Ascending aorta (tissue), 2 donors: ENCODE results near the gene CYB5R3. TPM values are rescaled to one million over a fixed set of nuclear protein-coding genes. Genes with fewer than 3 reads are reported as not detected.

Experiments
- DNase-seq, 2 donors: peaks; one replicate each; pipeline ENCODE4 v3.0.0-alpha.2; 2019; ENCODE audit warnings: low spot score in 2 of 2
- H3K27ac ChIP-seq, 2 donors: fragments of 200-600 bp; sonication (generic); one replicate each; pipeline ENCODE4 v1.5.1; 2016 to 2017; ENCODE audit warnings: mild to moderate bottlenecking in 1 of 2
- H3K27me3 ChIP-seq: fragments of 200-600 bp; sonication (generic); one replicate; pipeline ENCODE4 v1.5.1; 2017
- H3K36me3 ChIP-seq, 2 donors: fragments of 200-600 bp; sonication (generic); one replicate each; pipeline ENCODE4 v1.5.1; 2016
- H3K4me1 ChIP-seq, 2 donors: fragments of 200-600 bp; sonication (generic); one replicate each; pipeline ENCODE4 v1.5.1; 2016 to 2017; ENCODE audit warnings: mild to moderate bottlenecking in 1 of 2
- H3K4me3 ChIP-seq, 2 donors: fragments of 200-600 bp; sonication (generic); one replicate each; pipeline ENCODE4 v1.5.1; 2016 to 2017; ENCODE audit warnings: mild to moderate bottlenecking in 1 of 2
- H3K9me3 ChIP-seq, 2 donors: fragments of 200-600 bp; sonication (generic); one replicate each; pipeline ENCODE4 v1.5.1; 2016
- CTCF ChIP-seq, 3 experiments: fragments of 200-600 bp in 2 of 3; fragments of 450-650 bp in 1 of 3; sonication (generic) in 2 of 3; IDR thresholded peaks; one replicate each; pipeline ENCODE4 v1.5.1; 2016 to 2019; ENCODE audit warnings: antibody characterized with exemption in 3 of 3, mild to moderate bottlenecking in 1 of 3, moderate library complexity in 1 of 3
- intact Hi-C: fragments of 100-400 bp; cut with DNase I; formaldehyde crosslinking; loops from one replicate; pipeline ENCODE4 v1.15.1; 2023
- total RNA-seq: library from RNA; depleted of rRNA; stranded (reverse); fragments of >200 nt; gene quantifications from one replicate; pipeline ENCODE4 v1.1.0, GENCODE V29; 2016

CYB5R3 gene
- total RNA-seq, 1 donor from 2014 or later, result 455 TPM

DNA sequence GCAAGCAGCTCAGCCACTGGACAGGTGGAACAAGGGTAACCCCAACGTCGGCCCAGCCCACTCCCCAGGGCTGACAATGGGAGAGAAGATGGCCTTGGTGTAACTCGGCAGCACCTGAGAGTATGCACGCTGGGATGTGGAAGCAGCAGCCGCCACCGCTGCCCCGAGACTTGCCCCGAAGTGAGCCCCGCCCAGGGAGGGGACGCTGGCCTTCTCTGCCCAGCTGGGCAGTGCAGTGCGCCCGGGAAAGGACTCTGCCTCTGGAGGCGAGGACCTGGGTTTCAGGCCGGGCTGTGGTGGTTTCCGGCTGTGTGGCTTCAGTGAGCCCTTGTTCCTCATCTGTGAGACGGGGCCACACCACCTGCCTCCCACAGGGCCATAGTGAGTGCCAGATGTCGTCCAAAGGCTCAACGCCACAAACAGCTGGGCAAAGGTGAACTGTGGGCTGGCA is 25.9 kb downstream of the CYB5R3 start:
- DNase-seq, result no peak
- intact Hi-C loops, result no loop called here
- peak overlapping the region; percentile 85 for H3K27ac ChIP-seq
- H3K36me3 ChIP-seq, result peaks cover 55 to 72% of the 10 kb centered on the region in 2 donors
- no peaks in the 10 kb centered on the region for H3K27me3 ChIP-seq
- no peaks in the 10 kb centered on the region for H3K9me3 ChIP-seq
- no peak for TF ChIP-seq CTCF (IDR thresholded peaks at IDR 0.05)
- H3K4me3 ChIP-seq, result no peak overlapping the region
- H3K4me1 ChIP-seq, result peaks cover 11 to 24% of the 10 kb centered on the region in 2 donors

- no peak for TF ChIP-seq CTCF (IDR thresholded peaks at IDR 0.05)
- H3K4me1 ChIP-seq, result peaks cover 11 to 24% of the 10 kb centered on the region in 2 donors
- intact Hi-C loops, result no loop called here
- peaks cover 44 to 60% of the 10 kb centered on the region in 2 donors for H3K36me3 ChIP-seq
- peak overlapping the region; percentile 85 for H3K27ac ChIP-seq
- no peak for DNase-seq
- H3K27me3 ChIP-seq, result no peaks in the 10 kb centered on the region
- H3K4me3 ChIP-seq, result no peak overlapping the region
- H3K9me3 ChIP-seq, result no peaks in the 10 kb centered on the region
Observed at GRCh38 chr22:42622061-42622710, 27.0 kb downstream of the CYB5R3 start.

GRCh38 chr22:42621505-42622002 is 27.6 kb downstream of the CYB5R3 start:
- peaks cover 39 to 54% of the 10 kb centered on the region in 2 donors for H3K36me3 ChIP-seq
- H3K27me3 ChIP-seq, result no peaks in the 10 kb centered on the region
- intact Hi-C loops, result loop anchor here (1.0 kb wide), 1 partner anchor 27 kb away; no protein-coding TSS in a partner anchor
- peak in 1 of 2 donors; percentile 86 for DNase-seq
- peaks cover 11 to 28% of the 10 kb centered on the region in 2 donors for H3K4me1 ChIP-seq
- peak overlapping the region; percentile 85 for H3K27ac ChIP-seq
- no peaks in the 10 kb centered on the region for H3K9me3 ChIP-seq
- peak overlapping the region in 1 of 2 donors; percentile 4 for H3K4me3 ChIP-seq
- TF ChIP-seq CTCF (IDR thresholded peaks at IDR 0.05), result peak; percentile 76 to 80 (median 79)

- Histone ChIP-seq H3K36me3 (peaks cover 32 to 39% of the 10 kb centered on the region in 2 donors), H3K4me3 (no peak overlapping the region), H3K4me1 (peaks cover 11 to 39% of the 10 kb centered on the region in 2 donors), H3K27me3 (no peaks in the 10 kb centered on the region), H3K9me3 (no peaks in the 10 kb centered on the region), H3K27ac (peak overlapping the region; percentile 85)
- intact Hi-C loops, result no loop called here
- DNase-seq, result no peak
- no peak for TF ChIP-seq CTCF (IDR thresholded peaks at IDR 0.05)
Observed at GRCh38 chr22:42620084-42620483, 29.1 kb downstream of the CYB5R3 start.

GRCh38 chr22:42619261-42620063 is 29.7 kb downstream of the CYB5R3 start:
- Histone ChIP-seq H3K36me3 (peaks cover 26 to 34% of the 10 kb centered on the region in 2 donors), H3K27ac (peak overlapping the region; percentile 85), H3K4me3 (no peak overlapping the region), H3K4me1 (peaks cover 11 to 39% of the 10 kb centered on the region in 2 donors), H3K9me3 (no peaks in the 10 kb centered on the region), H3K27me3 (no peaks in the 10 kb centered on the region)
- no peak for DNase-seq
- no peak for TF ChIP-seq CTCF (IDR thresholded peaks at IDR 0.05)
- intact Hi-C loops, result no loop called here
